ENCODE data around the gene SAMSN1. TPM values are rescaled to one million over a fixed set of nuclear protein-coding genes. Genes with fewer than 3 reads are reported as not detected.

SAMSN1 gene
- total and polyA plus RNA-seq, 9 of the 15 experiments (the other 6 are each of a cell fraction or from before 2014, with no cell fraction given): 101 to 223 (median 159) TPM

DNA sequence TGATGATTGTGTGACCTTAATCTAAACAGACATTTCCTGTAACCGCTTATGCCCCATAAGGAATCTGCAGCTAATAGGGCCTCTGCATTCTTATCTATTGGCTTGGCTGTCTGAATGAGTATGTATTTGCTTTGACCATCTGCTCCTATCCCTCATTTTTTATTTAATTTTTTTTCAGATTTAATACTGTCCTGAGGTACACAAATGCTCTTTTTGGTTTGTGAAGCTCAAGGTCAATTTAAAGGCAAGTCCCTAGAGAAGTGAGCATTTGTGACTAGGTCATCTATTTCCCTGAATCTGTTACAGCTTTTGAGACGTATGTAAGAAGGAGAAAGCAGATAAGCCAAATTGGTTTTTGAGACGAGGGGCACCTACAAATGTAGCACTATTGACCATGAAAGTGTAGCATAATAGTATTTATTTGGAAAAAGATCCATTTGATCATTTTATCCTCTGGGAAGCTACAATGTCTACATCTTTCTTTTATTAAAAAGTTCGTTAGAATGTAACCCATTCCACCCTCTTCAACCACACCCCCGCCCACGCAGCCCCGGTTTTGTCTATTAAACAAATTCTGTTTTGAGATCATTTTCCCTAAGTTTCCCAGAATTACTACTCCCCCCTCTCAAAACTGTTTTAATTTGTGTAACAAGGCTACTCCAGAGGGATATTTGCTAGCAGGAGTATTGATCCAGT, 93.9 kb downstream of the SAMSN1 start (continued):
- TF ChIP-seq PHB (CRISPR knock-in tag; IDR thresholded peaks at IDR 0.05) (no peak), ZNF830 (CRISPR knock-in tag; IDR thresholded peaks at IDR 0.05) (no peak), ZNF146 (CRISPR knock-in tag; IDR thresholded peaks at IDR 0.05; ENCODE audit: unreplicated experiment) (no peak), CREM (IDR thresholded peaks at IDR 0.05; ENCODE audit: low read depth) (peak; percentile 4; the same call in 1 of the 2 replicates)
- TF ChIP-seq, protein P1, sequence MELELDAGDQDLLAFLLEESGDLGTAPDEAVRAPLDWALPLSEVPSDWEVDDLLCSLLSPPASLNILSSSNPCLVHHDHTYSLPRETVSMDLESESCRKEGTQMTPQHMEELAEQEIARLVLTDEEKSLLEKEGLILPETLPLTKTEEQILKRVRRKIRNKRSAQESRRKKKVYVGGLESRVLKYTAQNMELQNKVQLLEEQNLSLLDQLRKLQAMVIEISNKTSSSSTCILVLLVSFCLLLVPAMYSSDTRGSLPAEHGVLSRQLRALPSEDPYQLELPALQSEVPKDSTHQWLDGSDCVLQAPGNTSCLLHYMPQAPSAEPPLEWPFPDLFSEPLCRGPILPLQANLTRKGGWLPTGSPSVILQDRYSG (tag; conservative IDR thresholded peaks at IDR 0.05; ENCODE audit: low read depth): no peak
- TF ChIP-seq, protein P2, sequence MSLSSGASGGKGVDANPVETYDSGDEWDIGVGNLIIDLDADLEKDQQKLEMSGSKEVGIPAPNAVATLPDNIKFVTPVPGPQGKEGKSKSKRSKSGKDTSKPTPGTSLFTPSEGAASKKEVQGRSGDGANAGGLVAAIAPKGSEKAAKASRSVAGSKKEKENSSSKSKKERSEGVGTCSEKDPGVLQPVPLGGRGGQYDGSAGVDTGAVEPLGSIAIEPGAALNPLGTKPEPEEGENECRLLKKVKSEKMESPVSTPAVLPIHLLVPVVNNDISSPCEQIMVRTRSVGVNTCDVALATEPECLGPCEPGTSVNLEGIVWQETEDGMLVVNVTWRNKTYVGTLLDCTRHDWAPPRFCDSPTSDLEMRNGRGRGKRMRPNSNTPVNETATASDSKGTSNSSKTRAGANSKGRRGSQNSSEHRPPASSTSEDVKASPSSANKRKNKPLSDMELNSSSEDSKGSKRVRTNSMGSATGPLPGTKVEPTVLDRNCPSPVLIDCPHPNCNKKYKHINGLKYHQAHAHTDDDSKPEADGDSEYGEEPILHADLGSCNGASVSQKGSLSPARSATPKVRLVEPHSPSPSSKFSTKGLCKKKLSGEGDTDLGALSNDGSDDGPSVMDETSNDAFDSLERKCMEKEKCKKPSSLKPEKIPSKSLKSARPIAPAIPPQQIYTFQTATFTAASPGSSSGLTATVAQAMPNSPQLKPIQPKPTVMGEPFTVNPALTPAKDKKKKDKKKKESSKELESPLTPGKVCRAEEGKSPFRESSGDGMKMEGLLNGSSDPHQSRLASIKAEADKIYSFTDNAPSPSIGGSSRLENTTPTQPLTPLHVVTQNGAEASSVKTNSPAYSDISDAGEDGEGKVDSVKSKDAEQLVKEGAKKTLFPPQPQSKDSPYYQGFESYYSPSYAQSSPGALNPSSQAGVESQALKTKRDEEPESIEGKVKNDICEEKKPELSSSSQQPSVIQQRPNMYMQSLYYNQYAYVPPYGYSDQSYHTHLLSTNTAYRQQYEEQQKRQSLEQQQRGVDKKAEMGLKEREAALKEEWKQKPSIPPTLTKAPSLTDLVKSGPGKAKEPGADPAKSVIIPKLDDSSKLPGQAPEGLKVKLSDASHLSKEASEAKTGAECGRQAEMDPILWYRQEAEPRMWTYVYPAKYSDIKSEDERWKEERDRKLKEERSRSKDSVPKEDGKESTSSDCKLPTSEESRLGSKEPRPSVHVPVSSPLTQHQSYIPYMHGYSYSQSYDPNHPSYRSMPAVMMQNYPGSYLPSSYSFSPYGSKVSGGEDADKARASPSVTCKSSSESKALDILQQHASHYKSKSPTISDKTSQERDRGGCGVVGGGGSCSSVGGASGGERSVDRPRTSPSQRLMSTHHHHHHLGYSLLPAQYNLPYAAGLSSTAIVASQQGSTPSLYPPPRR (CRISPR knock-in tag; IDR thresholded peaks at IDR 0.05; ENCODE audit: borderline replicate concordance): no peak
- TF ChIP-seq, protein P3, sequence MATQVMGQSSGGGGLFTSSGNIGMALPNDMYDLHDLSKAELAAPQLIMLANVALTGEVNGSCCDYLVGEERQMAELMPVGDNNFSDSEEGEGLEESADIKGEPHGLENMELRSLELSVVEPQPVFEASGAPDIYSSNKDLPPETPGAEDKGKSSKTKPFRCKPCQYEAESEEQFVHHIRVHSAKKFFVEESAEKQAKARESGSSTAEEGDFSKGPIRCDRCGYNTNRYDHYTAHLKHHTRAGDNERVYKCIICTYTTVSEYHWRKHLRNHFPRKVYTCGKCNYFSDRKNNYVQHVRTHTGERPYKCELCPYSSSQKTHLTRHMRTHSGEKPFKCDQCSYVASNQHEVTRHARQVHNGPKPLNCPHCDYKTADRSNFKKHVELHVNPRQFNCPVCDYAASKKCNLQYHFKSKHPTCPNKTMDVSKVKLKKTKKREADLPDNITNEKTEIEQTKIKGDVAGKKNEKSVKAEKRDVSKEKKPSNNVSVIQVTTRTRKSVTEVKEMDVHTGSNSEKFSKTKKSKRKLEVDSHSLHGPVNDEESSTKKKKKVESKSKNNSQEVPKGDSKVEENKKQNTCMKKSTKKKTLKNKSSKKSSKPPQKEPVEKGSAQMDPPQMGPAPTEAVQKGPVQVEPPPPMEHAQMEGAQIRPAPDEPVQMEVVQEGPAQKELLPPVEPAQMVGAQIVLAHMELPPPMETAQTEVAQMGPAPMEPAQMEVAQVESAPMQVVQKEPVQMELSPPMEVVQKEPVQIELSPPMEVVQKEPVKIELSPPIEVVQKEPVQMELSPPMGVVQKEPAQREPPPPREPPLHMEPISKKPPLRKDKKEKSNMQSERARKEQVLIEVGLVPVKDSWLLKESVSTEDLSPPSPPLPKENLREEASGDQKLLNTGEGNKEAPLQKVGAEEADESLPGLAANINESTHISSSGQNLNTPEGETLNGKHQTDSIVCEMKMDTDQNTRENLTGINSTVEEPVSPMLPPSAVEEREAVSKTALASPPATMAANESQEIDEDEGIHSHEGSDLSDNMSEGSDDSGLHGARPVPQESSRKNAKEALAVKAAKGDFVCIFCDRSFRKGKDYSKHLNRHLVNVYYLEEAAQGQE (IDR thresholded peaks at IDR 0.05; ENCODE audit: borderline replicate concordance): no peak
- TF ChIP-seq, protein P3 (CRISPR knock-in tag; IDR thresholded peaks at IDR 0.05; ENCODE audit: low read depth): no peak
- TF ChIP-seq, protein P4, sequence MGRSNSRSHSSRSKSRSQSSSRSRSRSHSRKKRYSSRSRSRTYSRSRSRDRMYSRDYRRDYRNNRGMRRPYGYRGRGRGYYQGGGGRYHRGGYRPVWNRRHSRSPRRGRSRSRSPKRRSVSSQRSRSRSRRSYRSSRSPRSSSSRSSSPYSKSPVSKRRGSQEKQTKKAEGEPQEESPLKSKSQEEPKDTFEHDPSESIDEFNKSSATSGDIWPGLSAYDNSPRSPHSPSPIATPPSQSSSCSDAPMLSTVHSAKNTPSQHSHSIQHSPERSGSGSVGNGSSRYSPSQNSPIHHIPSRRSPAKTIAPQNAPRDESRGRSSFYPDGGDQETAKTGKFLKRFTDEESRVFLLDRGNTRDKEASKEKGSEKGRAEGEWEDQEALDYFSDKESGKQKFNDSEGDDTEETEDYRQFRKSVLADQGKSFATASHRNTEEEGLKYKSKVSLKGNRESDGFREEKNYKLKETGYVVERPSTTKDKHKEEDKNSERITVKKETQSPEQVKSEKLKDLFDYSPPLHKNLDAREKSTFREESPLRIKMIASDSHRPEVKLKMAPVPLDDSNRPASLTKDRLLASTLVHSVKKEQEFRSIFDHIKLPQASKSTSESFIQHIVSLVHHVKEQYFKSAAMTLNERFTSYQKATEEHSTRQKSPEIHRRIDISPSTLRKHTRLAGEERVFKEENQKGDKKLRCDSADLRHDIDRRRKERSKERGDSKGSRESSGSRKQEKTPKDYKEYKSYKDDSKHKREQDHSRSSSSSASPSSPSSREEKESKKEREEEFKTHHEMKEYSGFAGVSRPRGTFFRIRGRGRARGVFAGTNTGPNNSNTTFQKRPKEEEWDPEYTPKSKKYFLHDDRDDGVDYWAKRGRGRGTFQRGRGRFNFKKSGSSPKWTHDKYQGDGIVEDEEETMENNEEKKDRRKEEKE (IDR thresholded peaks at IDR 0.05; ENCODE audit: borderline replicate concordance in 1 of 2, control insufficient read depth in 1 of 2, low read depth in 2 of 2, low read length in 1 of 2): no peak

Data from K562 (cell line).